Measurements from ENCODE around the gene CORO1C.

- TF ChIP-seq CTCF (IDR thresholded peaks at IDR 0.05) (no peak), POLR2AphosphoS5 (IDR thresholded peaks at IDR 0.05) (no peak), POLR2A (IDR thresholded peaks at IDR 0.05) (no peak)
These were observed 77.4 kb downstream of the CORO1C start for GRCh38 chr12:108653922-108654321.
